Pulmonary artery endothelial cell (primary cell): Measurements from ENCODE around the gene MEGF6. TPM values are rescaled to one million over a fixed set of nuclear protein-coding genes. Genes with fewer than 3 reads are reported as not detected.

Source experiments
- DNase-seq: peaks from one replicate; pipeline ENCODE4 v3.0.0-alpha.2; 2011; ENCODE audit warnings: low read depth, low spot score
- total RNA-seq: library from RNA; depleted of rRNA; stranded (reverse); fragments of >200 nt; gene quantifications from 2 replicates; pipeline ENCODE4 v1.2.3, GENCODE V29; 2014

MEGF6 gene
- total RNA-seq, 1 donor from 2014 or later: 49.2 TPM

DNA sequence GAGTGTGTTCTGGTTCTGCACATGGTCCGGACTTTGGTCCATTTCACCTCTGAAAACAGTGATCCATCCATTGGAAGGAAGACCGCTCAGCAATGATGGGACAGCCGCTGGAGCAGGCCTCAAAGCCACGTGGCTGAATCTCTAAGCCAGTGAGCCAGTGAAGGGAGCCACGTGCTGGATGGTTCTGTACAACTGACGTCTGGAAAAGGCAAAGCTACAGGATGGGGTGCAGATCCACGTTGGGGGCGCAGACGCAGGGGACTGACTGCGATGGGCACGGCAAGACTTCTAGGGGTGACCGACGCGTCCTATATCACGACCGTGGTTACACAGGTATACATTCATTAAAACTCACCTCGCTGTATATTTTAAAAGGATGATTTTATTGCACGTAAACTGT is 167.0 kb downstream of the MEGF6 start:
- no peak for DNase-seq

DNA sequence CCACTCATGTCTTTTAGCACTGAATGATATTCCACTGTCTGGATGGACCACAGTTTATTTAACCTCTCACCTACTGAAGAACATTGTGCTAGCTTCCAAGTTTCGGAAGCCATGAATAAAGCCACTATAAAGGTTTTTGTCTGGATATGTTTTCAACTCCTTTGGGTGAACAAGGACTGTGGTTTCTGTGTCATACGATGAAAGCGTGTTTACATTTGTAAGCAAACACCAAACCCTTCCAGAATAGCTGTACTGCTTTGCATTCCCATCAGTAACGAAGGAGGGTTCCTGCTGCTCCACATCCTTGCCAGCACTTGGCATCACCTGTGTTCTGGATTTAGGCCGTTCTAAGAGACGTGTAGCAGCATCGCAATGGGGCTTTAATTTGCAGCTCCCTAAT is 167.5 kb downstream of the MEGF6 start:
- DNase-seq: no peak

DNA sequence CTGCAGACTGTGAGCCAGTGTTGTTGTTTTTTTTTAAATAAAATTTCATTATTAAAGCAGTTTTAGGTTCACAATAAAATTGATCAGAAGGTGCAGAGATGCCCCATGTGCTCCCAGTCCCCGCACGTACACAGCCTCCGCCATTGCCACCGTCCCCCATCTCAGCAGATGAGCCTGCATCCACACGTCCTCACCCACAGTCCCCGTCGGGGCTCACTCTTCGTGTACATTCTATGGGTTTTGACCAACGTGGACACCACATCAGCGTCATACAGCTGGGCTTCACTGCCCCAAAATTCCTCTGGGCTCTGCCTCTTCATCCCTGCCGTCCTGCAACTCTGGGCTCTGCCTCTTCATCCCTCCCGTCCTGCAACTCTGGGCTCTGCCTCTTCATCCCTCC is 168.4 kb downstream of the MEGF6 start:
- no peak for DNase-seq

DNA sequence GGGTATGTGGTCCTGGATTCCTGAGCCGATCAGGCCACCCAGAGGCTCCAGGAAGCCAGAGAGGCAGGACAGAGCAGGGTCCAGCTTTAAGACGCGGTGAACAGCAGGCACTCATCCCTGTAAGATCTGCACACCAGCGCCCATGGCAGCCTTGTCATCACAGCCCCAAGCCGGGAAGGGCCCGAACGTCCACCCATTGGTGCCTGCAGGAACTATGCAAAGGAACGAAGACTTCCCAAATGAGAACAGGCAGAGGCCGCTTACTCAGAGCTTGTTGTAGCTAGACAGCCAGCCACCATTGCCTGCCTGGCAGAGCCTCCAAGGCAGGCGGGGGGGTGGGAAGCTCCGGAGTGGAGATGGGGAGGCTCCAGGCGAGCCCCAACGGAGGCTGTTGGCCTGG is 169.0 kb downstream of the MEGF6 start:
- no peak for DNase-seq

DNA sequence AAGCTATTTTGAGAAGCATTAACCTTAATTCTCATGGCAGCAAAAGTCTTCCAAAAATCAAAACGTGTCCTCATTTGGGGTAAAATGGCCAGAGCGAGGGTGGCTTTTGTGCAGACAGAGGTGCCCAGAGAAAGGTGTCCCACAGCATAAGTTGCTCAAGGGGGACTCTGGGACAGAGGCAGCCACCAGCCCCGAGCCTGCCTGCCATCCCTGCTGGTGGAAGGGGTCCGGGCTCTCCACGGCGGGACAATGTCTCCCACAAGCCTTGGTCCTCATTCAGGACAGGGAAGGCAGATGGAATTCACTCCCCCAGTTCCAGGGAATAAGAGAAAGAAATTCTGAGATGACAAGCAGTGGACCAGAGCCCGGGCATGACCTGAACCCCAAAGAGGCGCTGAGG is 169.4 kb downstream of the MEGF6 start:
- DNase-seq: no peak

DNA sequence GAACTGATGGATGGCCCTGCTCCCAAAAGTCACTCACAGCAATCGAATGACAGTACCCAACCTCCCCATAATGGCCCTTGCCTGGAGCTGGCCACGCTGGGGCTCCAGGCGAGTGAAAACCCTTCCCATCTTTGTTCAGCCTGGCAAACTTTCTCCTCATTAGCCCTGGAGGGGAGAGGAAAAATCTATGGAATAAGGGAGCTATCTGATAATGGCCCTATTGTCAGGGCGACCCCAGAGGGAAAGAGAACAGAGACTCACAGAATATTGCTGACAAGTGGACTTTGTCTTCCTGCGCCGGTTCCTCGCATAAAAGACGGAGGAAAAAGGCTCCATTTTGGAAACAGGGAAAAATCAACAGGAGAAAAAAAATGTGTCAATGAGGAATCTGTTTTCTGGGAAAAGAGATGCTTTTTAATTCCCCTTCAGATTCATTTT is 169.9 kb downstream of the MEGF6 start:
- no peak for DNase-seq

DNA sequence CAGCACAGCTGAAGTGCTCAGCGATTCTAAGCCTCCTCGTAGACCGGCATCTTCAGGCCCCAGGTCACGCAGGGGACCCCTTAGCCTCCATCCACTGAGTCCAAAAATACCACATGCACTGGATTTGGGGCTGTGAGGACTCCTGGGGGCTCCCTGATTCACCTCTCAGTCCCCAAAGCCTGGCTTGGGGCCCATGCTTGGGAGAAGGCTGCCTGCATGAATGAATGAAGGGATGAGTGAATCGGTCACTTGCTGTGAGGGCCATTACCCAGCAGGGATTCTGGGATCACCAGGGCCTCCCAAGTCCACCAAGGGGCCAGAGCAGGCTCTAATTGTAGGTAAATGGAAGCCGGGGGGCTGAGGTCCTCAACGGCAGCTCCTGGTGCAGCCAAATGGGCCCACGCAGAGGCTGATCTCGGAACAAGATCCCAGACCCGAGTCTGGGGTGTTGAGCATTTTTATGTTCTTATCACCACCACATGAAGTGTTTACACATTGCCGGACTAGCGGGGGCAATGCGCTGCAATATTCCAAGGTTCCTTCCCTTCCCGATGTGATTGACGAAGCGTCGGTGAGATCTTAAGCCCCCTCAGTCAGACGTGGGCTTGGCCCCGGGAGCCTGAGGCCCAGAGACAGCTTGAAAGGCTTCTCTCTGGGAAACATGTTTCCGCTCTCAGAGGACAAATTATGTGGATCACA is 170.4 kb downstream of the MEGF6 start:
- no peak for DNase-seq

DNA sequence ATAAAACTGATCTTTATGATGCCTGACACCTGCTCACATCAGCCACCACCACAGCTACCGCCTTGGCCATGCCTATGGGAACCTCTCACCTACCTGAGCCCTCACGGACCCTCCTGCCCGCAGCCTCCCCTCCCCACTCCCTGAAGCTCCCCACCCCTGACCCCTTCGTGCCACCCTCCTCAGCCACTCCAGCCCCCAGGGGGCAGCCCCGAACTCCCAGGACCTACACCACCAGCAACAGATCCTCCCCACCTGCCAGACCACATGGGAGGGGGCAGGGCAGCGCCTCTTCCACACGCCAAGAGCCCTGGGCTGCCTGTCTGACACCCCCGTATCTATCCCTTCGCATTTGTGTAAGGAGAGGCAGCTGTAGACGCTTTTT is 171.0 kb downstream of the MEGF6 start:
- DNase-seq: no peak

Other genes starting within 250 kb of the MEGF6 start
- gene ARHGEF16, start 156.8 kb downstream of the MEGF6 start, total RNA-seq: 0.35 and 0.66 TPM in 2 replicates
- 31.9 and 33.0 TPM in 2 replicates for gene TPRG1L, start 13.5 kb upstream of the MEGF6 start, total RNA-seq
- gene WRAP73, start 38.6 kb upstream of the MEGF6 start, total RNA-seq: 25.5 TPM in 2 replicates
- under 0.01 TPM in 1 of 2 replicates, not detected in the other for gene TP73, start 41.0 kb upstream of the MEGF6 start, total RNA-seq
- not detected in 2 replicates for gene CCDC27, start 140.9 kb upstream of the MEGF6 start, total RNA-seq
- 0.74 and 1.6 TPM in 2 replicates for gene SMIM1, start 161.2 kb upstream of the MEGF6 start, total RNA-seq
- gene LRRC47, start 185.0 kb upstream of the MEGF6 start, total RNA-seq: 34.7 and 36.1 TPM in 2 replicates
- 16.5 and 42.1 TPM in 2 replicates for gene CEP104, start 245.7 kb upstream of the MEGF6 start, total RNA-seq
- 11.5 and 15.1 TPM in 2 replicates for gene DFFB, start 246.0 kb upstream of the MEGF6 start, total RNA-seq